Pancreas (tissue), 10 donors: ENCODE results near the gene HCN3. TPM values are rescaled to one million over a fixed set of nuclear protein-coding genes. Genes with fewer than 3 reads are reported as not detected.
"Not testable (repeated sequence)": the region's sequence is repeated elsewhere in the genome, so short reads cannot be mapped to it uniquely, and the experiment has no call there.

ENCODE experiments used
- ATAC-seq, 4 donors: fragments of 200-7000 bp; cut with Tn5 transposase; one replicate each; pipeline versions ENCODE4 v1.8.0 to v1.9.1; 2020; ENCODE audit warnings: mild to moderate bottlenecking in 4 of 4, moderate library complexity in 4 of 4
- DNase-seq, 6 donors: peaks; one replicate each; pipeline ENCODE4 v3.0.0-alpha.2; 2020
- FAIRE-seq: peaks from 2 replicates; lab custom pipeline; 2012; peaks lifted over from hg19 to GRCh38; lab: Jason Lieb, UNC
- H3K27ac ChIP-seq, 4 donors: fragments of 200-600 bp; sonication (generic); 1 replicate in 3 of 4; 2 replicates in 1 of 4; pipeline versions ENCODE4 v1.5.0 to v1.8.0; 2020
- H3K27me3 ChIP-seq, 4 donors: fragments of 200-600 bp; one replicate each; pipeline ENCODE4 v1.8.0; 2021
- H3K36me3 ChIP-seq, 3 donors: fragments of 200-600 bp; sonication (generic) in 1 of 3; one replicate each; pipeline versions ENCODE4 v1.5.0 to v1.8.0; 2020 to 2021
- H3K4me1 ChIP-seq, 3 donors: fragments of 200-600 bp; one replicate each; pipeline ENCODE4 v1.8.0; 2021
- H3K4me3 ChIP-seq, 4 donors: fragments of 200-600 bp; sonication (generic) in 2 of 4; one replicate each; pipeline versions ENCODE4 v1.5.0 to v1.8.0; 2020 to 2021
- H3K9me3 ChIP-seq, 4 donors: fragments of 200-600 bp; one replicate each; pipeline ENCODE4 v1.8.0; 2021
- WGBS, 2 donors: extraction: QIAGEN DNeasy Blood & Tissue Kit; methylation state at CpG; one replicate each; pipeline ENCODE4 v1.1.7; 2013; 5-methylcytosine and 5-hydroxymethylcytosine counted together
- intact Hi-C, 3 donors: fragments of 100-400 bp; cut with DNase I; formaldehyde crosslinking; loops; one replicate each; pipeline versions ENCODE4 v1.11.1 to v1.14.2; 2022
- polyA plus RNA-seq, 2 donors: library from polyadenylated mRNA; stranded (reverse); fragments of 200-250 nt; gene quantifications; one replicate each; pipeline ENCODE4 v1.2.3, GENCODE V29; 2013
- total RNA-seq, 6 donors: library from RNA; stranded (reverse); fragmentation: NEBNext Ultra II Directional in 4 of 6; extraction: Animal tissue kit (Norgen Biotek cat#: 25700) in 4 of 6; gene quantifications; one replicate each; pipeline versions ENCODE4 v1.2.1 to v1.2.4, GENCODE V29; 2021 to 2023
- TF ChIP-seq, protein P1 (sequence below), 4 donors: fragments of 200-600 bp; sonication (generic) in 3 of 4; IDR thresholded peaks; one replicate each; pipeline versions ENCODE4 v1.5.0 to v1.8.0; 2021; ENCODE audit warnings: antibody characterized with exemption in 4 of 4
- donor health status: healthy with polysubstance abuse.
- donor health status: DM: no; HTN: no; CAD: no; lungs with moderate emphysema.
- donor health status: DM: no; HTN: no; CAD: no.
- donor health status: control.
- donor health status: control.
- donor health status: Bipolar disorder and iron deficiency.
- donor health status: DM: yes; HTN: yes; CAD: no.
- donor health status: DM: no; HTN: no; CAD: no.
- donor health status: DM: no; HTN: no; CAD: no.
- donor health status: DM: yes; HTN: yes; CAD: no.

Gene HCN3
- total and polyA plus RNA-seq, 8 donors: 0.66 to 12.0 (median 1.8) TPM

DNA sequence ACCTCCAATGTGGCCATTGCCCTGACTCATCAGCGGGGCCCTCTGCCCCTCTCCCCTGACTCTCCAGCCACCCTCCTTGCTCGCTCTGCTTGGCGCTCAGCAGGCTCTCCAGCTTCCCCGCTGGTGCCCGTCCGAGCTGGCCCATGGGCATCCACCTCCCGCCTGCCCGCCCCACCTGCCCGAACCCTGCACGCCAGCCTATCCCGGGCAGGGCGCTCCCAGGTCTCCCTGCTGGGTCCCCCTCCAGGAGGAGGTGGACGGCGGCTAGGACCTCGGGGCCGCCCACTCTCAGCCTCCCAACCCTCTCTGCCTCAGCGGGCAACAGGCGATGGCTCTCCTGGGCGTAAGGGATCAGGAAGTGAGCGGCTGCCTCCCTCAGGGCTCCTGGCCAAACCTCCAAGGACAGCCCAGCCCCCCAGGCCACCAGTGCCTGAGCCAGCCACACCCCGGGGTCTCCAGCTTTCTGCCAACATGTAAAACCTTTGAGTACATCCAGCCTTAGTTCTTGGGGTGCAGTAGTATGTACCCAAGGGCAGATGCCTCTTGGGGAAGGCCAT, 10.8 kb downstream of the HCN3 start:
- no peak overlapping the region for H3K27ac ChIP-seq
- WGBS, 2 donors: 90% methylated on average over 21 of the region's 21 CpGs
- no peak for ATAC-seq
- H3K27me3 ChIP-seq: no peaks in the 10 kb centered on the region
- no peak overlapping the region for H3K4me3 ChIP-seq
- no peaks in the 10 kb centered on the region for H3K4me1 ChIP-seq
- TF ChIP-seq, protein P1, sequence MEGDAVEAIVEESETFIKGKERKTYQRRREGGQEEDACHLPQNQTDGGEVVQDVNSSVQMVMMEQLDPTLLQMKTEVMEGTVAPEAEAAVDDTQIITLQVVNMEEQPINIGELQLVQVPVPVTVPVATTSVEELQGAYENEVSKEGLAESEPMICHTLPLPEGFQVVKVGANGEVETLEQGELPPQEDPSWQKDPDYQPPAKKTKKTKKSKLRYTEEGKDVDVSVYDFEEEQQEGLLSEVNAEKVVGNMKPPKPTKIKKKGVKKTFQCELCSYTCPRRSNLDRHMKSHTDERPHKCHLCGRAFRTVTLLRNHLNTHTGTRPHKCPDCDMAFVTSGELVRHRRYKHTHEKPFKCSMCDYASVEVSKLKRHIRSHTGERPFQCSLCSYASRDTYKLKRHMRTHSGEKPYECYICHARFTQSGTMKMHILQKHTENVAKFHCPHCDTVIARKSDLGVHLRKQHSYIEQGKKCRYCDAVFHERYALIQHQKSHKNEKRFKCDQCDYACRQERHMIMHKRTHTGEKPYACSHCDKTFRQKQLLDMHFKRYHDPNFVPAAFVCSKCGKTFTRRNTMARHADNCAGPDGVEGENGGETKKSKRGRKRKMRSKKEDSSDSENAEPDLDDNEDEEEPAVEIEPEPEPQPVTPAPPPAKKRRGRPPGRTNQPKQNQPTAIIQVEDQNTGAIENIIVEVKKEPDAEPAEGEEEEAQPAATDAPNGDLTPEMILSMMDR (IDR thresholded peaks at IDR 0.05): no peak
- no peak for FAIRE-seq
- H3K36me3 ChIP-seq: no peaks in the 10 kb centered on the region
- intact Hi-C loops: no loop called here
- H3K9me3 ChIP-seq: no peaks in the 10 kb centered on the region
- DNase-seq: no peak

DNA sequence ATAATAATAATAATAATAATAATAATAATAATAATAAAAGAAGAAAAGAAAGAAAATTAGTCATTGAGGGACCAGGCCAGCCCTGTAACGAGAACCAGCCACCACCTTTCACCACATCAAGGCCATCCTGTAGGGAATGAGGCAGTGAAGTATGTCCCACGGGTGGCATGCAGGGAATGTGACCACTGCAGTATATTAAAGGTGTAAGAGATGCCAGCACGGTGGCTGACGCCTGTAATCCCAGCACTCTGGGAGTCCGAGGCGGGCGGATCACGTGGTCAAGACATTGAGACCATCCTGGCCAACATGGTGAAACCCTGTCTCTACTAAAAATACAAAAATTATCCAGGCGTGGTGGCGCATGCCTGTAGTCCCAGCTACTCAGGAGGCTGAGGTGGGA, 13.7 kb downstream of the HCN3 start:
- DNase-seq, ATAC-seq, H3K27me3 ChIP-seq, H3K27ac ChIP-seq, intact Hi-C loops, H3K4me1 ChIP-seq, FAIRE-seq, H3K9me3 ChIP-seq, H3K36me3 ChIP-seq, H3K4me3 ChIP-seq: not testable (repeated sequence)
- WGBS, 2 donors: 70 to 75% methylated on average over 10 of the region's 10 CpGs

DNA sequence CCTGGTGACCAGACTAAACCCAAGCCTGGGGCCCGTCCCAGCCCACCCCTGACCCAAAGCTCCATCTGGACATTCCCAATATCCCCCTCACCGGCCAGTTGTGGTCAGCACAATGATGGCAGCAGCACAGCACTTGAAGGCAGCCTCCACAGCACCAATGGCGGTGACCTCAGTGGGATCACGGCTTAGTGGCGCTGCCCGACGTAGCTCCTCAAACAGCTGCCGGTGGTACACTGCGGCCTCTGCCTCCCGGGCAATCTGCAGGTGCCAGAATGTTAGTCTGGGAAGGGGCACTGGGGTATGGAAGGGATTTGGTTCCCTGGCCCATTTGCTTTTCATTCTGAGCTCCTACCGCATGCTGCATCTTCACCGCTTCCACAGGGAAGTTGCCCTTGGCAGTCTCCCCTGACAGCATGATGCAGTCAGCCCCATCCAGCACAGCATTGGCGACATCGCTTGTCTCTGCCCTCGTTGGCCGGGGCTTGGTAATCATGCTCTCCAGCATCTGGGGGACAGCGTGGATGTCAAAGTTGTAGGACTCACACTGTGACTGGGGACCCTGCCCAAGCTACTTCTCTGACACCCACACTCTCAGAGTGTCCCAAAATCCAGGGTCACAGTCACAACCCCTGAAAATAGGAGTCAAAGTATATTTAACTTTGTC, 16.0 kb downstream of the HCN3 start:
- H3K4me3 ChIP-seq: no peak overlapping the region
- H3K27ac ChIP-seq: no peak overlapping the region
- no peaks in the 10 kb centered on the region for H3K27me3 ChIP-seq
- TF ChIP-seq, protein P1 (IDR thresholded peaks at IDR 0.05): no peak
- H3K9me3 ChIP-seq: no peaks in the 10 kb centered on the region
- no peaks in the 10 kb centered on the region for H3K4me1 ChIP-seq
- no peaks in the 10 kb centered on the region for H3K36me3 ChIP-seq
- intact Hi-C loops: no loop called here
- DNase-seq: no peak
- no peak for FAIRE-seq
- ATAC-seq: no peak
- 77 to 87% methylated on average over 16 to 17 of the region's 17 CpGs for WGBS, 2 donors

DNA sequence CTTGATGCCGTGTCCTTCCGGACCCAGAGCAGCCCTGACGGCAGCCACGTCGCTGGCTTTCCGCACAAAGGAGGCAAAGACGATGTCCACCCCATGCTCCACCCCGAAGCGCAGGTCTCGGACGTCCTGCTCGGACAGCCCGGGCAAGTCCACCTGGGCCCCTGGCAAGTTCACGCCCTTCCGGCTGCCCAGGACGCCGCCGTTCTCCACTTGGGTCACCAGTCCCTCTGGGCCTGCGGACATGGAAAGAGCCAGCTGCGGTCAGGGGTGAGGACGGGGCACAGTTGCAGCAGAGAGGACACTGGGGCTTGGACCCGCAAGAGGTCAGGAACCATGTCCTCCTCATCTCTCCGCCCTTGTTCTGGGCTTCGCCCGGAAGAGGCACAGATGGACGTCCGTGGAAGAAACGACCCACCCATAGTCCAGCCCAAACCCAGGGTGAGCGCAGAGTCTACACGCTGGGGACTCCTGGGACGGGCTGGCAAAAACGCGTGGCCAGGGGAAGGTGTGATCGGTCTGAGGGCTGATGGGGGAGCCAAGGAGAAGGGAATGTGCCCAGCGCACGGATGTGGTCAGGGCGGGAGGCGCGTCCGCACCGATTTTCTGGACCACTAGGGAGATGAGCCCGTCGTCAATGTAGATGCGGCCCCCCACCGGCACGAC, 17.4 kb downstream of the HCN3 start:
- 36 to 38% methylated on average over 46 of the region's 46 CpGs for WGBS, 2 donors
- no peaks in the 10 kb centered on the region for H3K4me1 ChIP-seq
- no peaks in the 10 kb centered on the region for H3K9me3 ChIP-seq
- FAIRE-seq (no peak), DNase-seq (no peak), ATAC-seq (peak in 1 of 4 donors; percentile 16)
- H3K27ac ChIP-seq: no peak overlapping the region
- TF ChIP-seq, protein P1 (IDR thresholded peaks at IDR 0.05): no peak
- intact Hi-C loops: no loop called here
- H3K27me3 ChIP-seq: no peaks in the 10 kb centered on the region
- no peaks in the 10 kb centered on the region for H3K36me3 ChIP-seq
- no peak overlapping the region for H3K4me3 ChIP-seq

DNA sequence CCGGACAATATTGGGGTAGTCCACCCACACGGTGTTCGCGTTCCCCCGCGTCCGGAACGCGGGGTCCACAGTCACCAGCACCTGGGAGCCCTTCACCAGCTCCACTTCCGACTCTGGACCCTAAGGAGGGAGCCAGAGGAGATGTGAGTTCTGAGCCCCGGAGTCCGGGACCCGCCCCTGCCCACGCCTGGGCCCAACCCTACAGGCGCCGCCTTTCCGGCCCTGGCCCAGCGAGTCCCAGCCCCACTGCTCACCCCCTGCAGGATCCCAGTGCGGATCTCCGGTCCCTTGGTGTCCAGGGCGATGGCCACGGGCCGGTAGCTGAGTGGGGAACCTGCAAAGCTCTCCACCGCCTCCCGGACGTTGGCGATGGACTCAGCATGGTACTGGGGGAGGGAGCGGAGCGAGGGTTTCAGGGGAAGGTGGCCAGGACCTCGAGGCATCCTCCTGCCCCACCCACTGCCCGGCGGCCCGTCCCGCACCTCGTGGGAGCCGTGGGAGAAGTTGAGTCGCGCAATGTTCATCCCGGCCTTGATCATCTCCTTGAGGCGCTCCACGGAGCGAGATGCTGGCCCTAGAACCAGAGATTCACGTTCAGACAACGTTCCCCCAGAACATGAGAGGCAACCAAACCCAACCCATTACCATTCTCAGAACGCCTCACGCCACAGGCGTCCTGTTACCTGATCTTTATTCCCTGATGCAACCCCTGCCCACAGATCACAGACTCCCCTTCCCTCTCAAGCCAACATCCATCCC, 18.1 kb downstream of the HCN3 start:
- no peak for FAIRE-seq
- TF ChIP-seq, protein P1 (IDR thresholded peaks at IDR 0.05): no peak
- ATAC-seq: peak in 1 of 4 donors; percentile 29
- H3K9me3 ChIP-seq: no peaks in the 10 kb centered on the region
- no peaks in the 10 kb centered on the region for H3K36me3 ChIP-seq
- no peaks in the 10 kb centered on the region for H3K4me1 ChIP-seq
- 13 to 18% methylated on average over 39 to 47 of the region's 47 CpGs for WGBS, 2 donors
- no peaks in the 10 kb centered on the region for H3K27me3 ChIP-seq
- DNase-seq: no peak
- no peak overlapping the region for H3K4me3 ChIP-seq
- no peak overlapping the region for H3K27ac ChIP-seq
- intact Hi-C loops: no loop called here
